Lung microvascular endothelial cell (primary cell): Measurements from ENCODE around the gene EFTUD2. TPM values are rescaled to one million over a fixed set of nuclear protein-coding genes. Genes with fewer than 3 reads are reported as not detected.

Source experiments
- DNase-seq, 2 donors: peaks; one replicate each; pipeline versions ENCODE4 v3.0.0 to v3.0.0-alpha.2; 2010; ENCODE audit warnings: low read depth in 2 of 2
- total RNA-seq: library from RNA; depleted of rRNA; stranded (reverse); fragments of >200 nt; gene quantifications from 2 replicates; pipeline ENCODE4 v1.2.1, GENCODE V29; 2014

EFTUD2 gene
- total RNA-seq, 1 donor from 2014 or later = 116 TPM

- no peak for DNase-seq
Measured at GRCh38 chr17:44887971-44888954, 11.0 kb downstream of the EFTUD2 start.

GRCh38 chr17:44887016-44887415 is 12.2 kb downstream of the EFTUD2 start:
- no peak for DNase-seq

- no peak for DNase-seq
Measured at GRCh38 chr17:44884941-44885340, 14.3 kb downstream of the EFTUD2 start.

- DNase-seq = no peak
Measured at GRCh38 chr17:44881145-44881544, 18.1 kb downstream of the EFTUD2 start.

- no peak for DNase-seq
Measured at GRCh38 chr17:44880062-44880461, 19.2 kb downstream of the EFTUD2 start.

GRCh38 chr17:44879376-44879775 is 19.9 kb downstream of the EFTUD2 start:
- no peak for DNase-seq

GRCh38 chr17:44878627-44879221 is 20.5 kb downstream of the EFTUD2 start:
- DNase-seq = peak; percentile 40 to 47

GRCh38 chr17:44877121-44877520 is 22.1 kb downstream of the EFTUD2 start:
- no peak for DNase-seq

- DNase-seq = no peak
Measured at GRCh38 chr17:44875761-44876160, 23.5 kb downstream of the EFTUD2 start.

GRCh38 chr17:44872131-44872768 is 27.0 kb downstream of the EFTUD2 start:
- peak; percentile 24 to 62 for DNase-seq

- no peak for DNase-seq
Measured at GRCh38 chr17:44871556-44871955, 27.7 kb downstream of the EFTUD2 start.

GRCh38 chr17:44867841-44868240 is 31.4 kb downstream of the EFTUD2 start:
- no peak for DNase-seq

- no peak for DNase-seq
Measured at GRCh38 chr17:44865931-44866330, 33.3 kb downstream of the EFTUD2 start.

- DNase-seq = peak; percentile 79 to 83
Measured at GRCh38 chr17:44865231-44865660, 34.0 kb downstream of the EFTUD2 start.

GRCh38 chr17:44864831-44865230 is 34.4 kb downstream of the EFTUD2 start:
- DNase-seq = no peak

GRCh38 chr17:44863061-44863918 is 36.0 kb downstream of the EFTUD2 start:
- peak in 1 of 2 donors; percentile 72 for DNase-seq

- DNase-seq = peak in 1 of 2 donors; percentile 7
Measured at GRCh38 chr17:44862278-44862914, 36.8 kb downstream of the EFTUD2 start.

- DNase-seq = no peak
Measured at GRCh38 chr17:44859701-44860100, 39.5 kb downstream of the EFTUD2 start.

- no peak for DNase-seq
Measured at GRCh38 chr17:44854192-44854591, 45.1 kb downstream of the EFTUD2 start.

- DNase-seq = no peak
Measured at GRCh38 chr17:44850612-44851011, 48.6 kb downstream of the EFTUD2 start.

GRCh38 chr17:44850025-44850424 is 49.2 kb downstream of the EFTUD2 start:
- no peak for DNase-seq
